Activated B cell treated with CpG ODN at 0.5 μM for 24 hours (primary cell): Measurements from ENCODE around the gene SH3PXD2A. TPM values are rescaled to one million over a fixed set of nuclear protein-coding genes. Genes with fewer than 3 reads are reported as not detected.
"Not testable (repeated sequence)": the region's sequence is repeated elsewhere in the genome, so short reads cannot be mapped to it uniquely, and the experiment has no call there.

Source experiments
- ATAC-seq: fragments of 200-7000 bp; cut with Tn5 transposase; one replicate; pipeline ENCODE4 v1.10.0; 2021; ENCODE audit warnings: low read depth, mild to moderate bottlenecking, moderate library complexity
- CTCF ChIA-PET: fragments of 350-600 bp; sonication (Branson Sonifier 250); formaldehyde crosslinking; loops from one replicate; lab custom pipeline; 2021; ENCODE audit warnings: antibody characterized with exemption; lab: Charles Lee
- POLR2A ChIA-PET: fragments of 350-600 bp; sonication (Branson Sonifier 250); formaldehyde crosslinking; loops from one replicate; lab custom pipeline; 2021; ENCODE audit warnings: antibody characterized with exemption; lab: Charles Lee
- DNase-seq: peaks from one replicate; pipeline ENCODE4 v3.0.0; 2022
- H3K27ac Mint-ChIP-seq: one replicate; pipeline ENCODE4 v1.8.0; 2020; ENCODE audit warnings: mixed read lengths
- H3K27me3 Mint-ChIP-seq: one replicate; pipeline ENCODE4 v1.8.0; 2021; ENCODE audit warnings: mixed read lengths
- H3K36me3 Mint-ChIP-seq: one replicate; pipeline ENCODE4 v1.8.0; 2021; ENCODE audit warnings: low read depth, mixed read lengths
- H3K4me1 Mint-ChIP-seq: one replicate; pipeline ENCODE4 v1.8.0; 2021; ENCODE audit warnings: mixed read lengths
- H3K4me3 Mint-ChIP-seq: one replicate; pipeline ENCODE4 v1.8.0; 2020; ENCODE audit warnings: mild to moderate bottlenecking, mixed read lengths
- H3K9me3 Mint-ChIP-seq: one replicate; pipeline ENCODE4 v1.8.0; 2020; ENCODE audit warnings: mixed read lengths
- intact Hi-C: fragments of 100-400 bp; cut with micrococcal nuclease; formaldehyde crosslinking; loops from one replicate; pipeline ENCODE4 v1.15.1; 2024
- total RNA-seq: library from RNA; stranded (reverse); gene quantifications from 2 replicates; pipeline ENCODE4 v1.2.3, GENCODE V29; 2022
- TF ChIP-seq, protein P1 (sequence below): fragments of 200-600 bp; IDR thresholded peaks from one replicate; pipeline ENCODE4 v1.8.0; 2022; ENCODE audit warnings: antibody characterized with exemption, mild to moderate bottlenecking

The SH3PXD2A gene
- total RNA-seq, 1 donor from 2014 or later, result 18.2 TPM

DNA sequence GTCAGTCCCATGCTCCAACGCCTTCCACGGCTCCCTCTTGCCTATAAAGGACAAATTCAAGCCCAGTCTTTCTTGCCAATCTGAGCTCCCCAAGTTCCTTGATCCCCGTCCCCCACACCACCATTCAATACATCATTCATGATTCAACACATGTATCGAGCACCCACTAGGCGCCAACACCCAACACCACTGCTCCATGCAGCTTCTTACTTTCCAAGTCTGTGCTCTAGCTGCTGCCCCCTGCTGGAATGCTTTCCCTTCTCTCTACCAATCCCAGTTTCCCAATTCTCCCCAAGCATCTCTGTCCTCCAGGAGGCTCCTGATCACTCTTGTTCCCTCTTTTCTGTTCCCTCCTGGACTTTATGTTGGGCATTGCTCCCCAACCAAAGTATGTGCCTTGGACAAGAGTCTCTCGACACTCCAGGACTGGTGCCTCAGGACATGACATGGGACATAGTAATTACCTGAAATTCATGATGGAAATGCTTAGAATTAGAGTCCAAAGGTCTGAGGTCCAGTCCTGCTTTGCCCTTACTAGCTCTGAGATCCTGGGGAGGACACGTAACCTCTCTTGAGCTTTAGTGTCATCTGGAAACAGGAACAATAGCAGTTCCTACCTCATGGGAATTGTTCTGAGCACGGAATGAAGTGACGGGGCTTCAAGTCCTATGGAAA lies 189.2 kb downstream of the SH3PXD2A start:
- ChIA-PET CTCF (interaction anchor here (0.9 to 1.3 kb wide), 2 partner anchors 13 to 16 kb away, joined by 3 read pairs; no protein-coding TSS in a partner anchor), POLR2A (interaction anchor here (2.3 kb wide), 1 partner anchor 12 kb away, joined by 8 read pairs; no protein-coding TSS in a partner anchor)
- DNase-seq (no peak), ATAC-seq (no peak)
- Mint-ChIP-seq H3K9me3 (no peaks in the 10 kb centered on the region), H3K27me3 (no peaks in the 10 kb centered on the region), H3K27ac (no peak overlapping the region), H3K36me3 (no peaks in the 10 kb centered on the region), H3K4me1 (peaks cover 19% of the 10 kb centered on the region), H3K4me3 (no peak overlapping the region)
- intact Hi-C loops, result no loop called here
- TF ChIP-seq, protein P1, sequence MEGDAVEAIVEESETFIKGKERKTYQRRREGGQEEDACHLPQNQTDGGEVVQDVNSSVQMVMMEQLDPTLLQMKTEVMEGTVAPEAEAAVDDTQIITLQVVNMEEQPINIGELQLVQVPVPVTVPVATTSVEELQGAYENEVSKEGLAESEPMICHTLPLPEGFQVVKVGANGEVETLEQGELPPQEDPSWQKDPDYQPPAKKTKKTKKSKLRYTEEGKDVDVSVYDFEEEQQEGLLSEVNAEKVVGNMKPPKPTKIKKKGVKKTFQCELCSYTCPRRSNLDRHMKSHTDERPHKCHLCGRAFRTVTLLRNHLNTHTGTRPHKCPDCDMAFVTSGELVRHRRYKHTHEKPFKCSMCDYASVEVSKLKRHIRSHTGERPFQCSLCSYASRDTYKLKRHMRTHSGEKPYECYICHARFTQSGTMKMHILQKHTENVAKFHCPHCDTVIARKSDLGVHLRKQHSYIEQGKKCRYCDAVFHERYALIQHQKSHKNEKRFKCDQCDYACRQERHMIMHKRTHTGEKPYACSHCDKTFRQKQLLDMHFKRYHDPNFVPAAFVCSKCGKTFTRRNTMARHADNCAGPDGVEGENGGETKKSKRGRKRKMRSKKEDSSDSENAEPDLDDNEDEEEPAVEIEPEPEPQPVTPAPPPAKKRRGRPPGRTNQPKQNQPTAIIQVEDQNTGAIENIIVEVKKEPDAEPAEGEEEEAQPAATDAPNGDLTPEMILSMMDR, result no peak

DNA sequence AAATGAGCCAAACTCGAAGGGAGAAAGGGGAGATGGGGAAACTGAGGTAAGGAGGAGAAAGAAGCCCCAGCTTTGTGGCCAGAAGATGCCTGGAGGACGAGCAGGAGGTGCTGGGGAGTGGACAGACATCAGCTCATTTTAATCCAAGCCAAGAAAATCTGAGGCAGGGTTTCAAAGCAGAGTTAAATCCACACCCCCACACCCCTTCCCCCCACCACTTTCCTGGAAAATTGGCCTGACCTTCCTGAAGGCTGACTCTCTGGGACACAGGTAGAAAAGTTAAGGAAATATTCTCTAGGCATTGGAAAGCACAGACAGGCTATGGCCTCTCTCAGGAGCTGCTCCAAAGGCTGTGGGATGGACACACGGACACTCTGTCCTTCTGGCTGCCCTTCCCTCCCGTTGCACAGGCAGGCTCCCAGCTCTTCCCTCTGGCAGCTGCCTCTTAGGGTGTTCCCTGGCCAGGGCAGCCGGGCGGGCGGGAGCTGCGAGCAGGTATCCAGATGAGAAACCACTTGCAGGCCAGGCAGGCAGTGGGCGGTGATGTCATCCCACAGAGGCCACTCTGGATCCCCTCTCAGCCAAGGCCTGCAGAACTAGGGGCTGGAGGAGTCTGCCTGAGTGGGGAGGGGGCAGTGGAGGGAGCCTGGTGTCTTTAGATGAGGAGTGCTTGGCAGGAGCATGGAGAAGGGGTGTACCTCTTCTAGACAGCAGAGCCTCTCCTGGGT lies 190.1 kb downstream of the SH3PXD2A start:
- Mint-ChIP-seq H3K36me3 (no peaks in the 10 kb centered on the region), H3K4me3 (no peak overlapping the region), H3K9me3 (no peaks in the 10 kb centered on the region), H3K4me1 (peaks cover 24% of the 10 kb centered on the region), H3K27me3 (no peaks in the 10 kb centered on the region), H3K27ac (no peak overlapping the region)
- ChIA-PET CTCF (interaction anchor here (0.9 to 1.3 kb wide), 2 partner anchors 14 to 17 kb away, joined by 3 read pairs; no protein-coding TSS in a partner anchor), POLR2A (interaction anchor here (2.3 kb wide), 1 partner anchor 13 kb away, joined by 8 read pairs; no protein-coding TSS in a partner anchor)
- DNase-seq, result no peak
- ATAC-seq, result no peak
- TF ChIP-seq, protein P1, result no peak
- intact Hi-C loops, result no loop called here

DNA sequence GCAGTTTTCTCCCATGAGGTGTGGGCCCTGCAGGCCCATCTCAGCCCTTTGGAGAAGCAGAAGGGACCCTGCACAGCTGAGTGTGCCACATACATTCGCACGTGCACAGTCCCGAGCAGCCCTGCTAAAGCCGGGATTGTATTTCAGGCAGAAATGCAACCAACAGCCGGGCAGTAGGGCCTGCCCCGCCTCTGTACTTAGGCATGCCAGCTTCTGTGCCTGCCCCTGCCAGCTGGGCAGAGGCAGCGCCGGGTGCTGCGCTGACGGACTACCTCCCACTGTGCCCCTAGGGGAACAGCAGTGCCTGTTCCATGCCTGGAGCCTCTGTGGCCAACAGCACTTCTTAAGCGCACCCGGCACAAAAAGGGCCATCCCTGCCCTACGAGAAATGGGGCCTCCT lies 191.6 kb downstream of the SH3PXD2A start:
- peaks cover 25% of the 10 kb centered on the region for H3K4me1 Mint-ChIP-seq
- ATAC-seq, result no peak
- intact Hi-C loops, result no loop called here
- no peaks in the 10 kb centered on the region for H3K9me3 Mint-ChIP-seq
- H3K27ac Mint-ChIP-seq, result no peak overlapping the region
- CTCF ChIA-PET, result no interaction called here
- H3K27me3 Mint-ChIP-seq, result no peaks in the 10 kb centered on the region
- H3K4me3 Mint-ChIP-seq, result no peak overlapping the region
- no peaks in the 10 kb centered on the region for H3K36me3 Mint-ChIP-seq
- TF ChIP-seq, protein P1, result no peak
- no peak for DNase-seq
- POLR2A ChIA-PET, result interaction anchor here (0.9 kb wide), 1 partner anchor 14 kb away, joined by 4 read pairs; no protein-coding TSS in a partner anchor

DNA sequence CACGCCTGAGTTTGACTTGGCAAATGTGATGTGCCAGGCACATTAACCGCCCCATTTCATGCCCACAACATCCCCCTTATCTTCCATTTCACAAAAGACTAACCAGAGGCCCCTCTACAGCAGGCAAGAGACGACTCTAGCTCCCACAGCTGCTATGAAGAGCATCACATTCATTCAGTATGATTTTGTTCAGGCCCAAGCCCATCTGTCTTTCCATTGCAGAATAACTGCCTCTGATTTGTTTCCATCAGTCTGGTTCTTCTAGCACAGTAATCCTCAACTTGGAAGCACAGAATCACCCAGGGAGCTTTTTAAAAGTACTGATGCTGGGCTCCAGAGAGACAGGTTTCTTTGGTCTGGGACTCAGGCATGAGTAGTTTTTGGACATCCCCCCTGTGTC lies 192.1 kb downstream of the SH3PXD2A start:
- ATAC-seq (no peak), DNase-seq (no peak)
- Mint-ChIP-seq H3K36me3 (peaks cover 4% of the 10 kb centered on the region), H3K4me3 (no peak overlapping the region), H3K9me3 (no peaks in the 10 kb centered on the region), H3K27me3 (no peaks in the 10 kb centered on the region), H3K27ac (no peak overlapping the region), H3K4me1 (peaks cover 19% of the 10 kb centered on the region)
- intact Hi-C loops, result no loop called here
- TF ChIP-seq, protein P1, result no peak
- POLR2A ChIA-PET, result interaction anchor here (0.9 kb wide), 1 partner anchor 15 kb away, joined by 4 read pairs; no protein-coding TSS in a partner anchor
- CTCF ChIA-PET, result interaction anchor here (3.2 kb wide), 1 partner anchor 23 kb away, joined by 15 read pairs; no protein-coding TSS in a partner anchor

DNA sequence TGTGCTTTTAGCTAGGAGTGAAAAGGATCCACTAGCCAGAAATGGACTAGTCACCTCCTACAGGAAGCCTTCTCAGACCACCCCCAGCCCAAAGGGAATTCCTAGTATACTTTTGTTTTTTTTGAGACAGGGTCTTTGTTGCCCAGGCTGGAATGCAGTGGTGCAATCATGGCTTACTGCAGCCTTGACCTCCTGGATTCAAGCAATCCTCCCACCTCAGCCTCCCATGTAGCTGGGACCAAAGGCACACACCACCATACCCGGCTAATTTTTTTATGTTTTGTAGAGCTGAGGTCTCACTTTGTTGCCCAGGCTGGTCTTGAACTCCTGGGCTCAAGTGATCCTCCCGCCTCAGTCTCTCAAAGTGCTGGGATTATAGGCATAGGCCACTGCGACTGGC lies 192.7 kb downstream of the SH3PXD2A start:
- ATAC-seq, DNase-seq, H3K27ac Mint-ChIP-seq, intact Hi-C loops, H3K9me3 Mint-ChIP-seq, H3K36me3 Mint-ChIP-seq, H3K4me3 Mint-ChIP-seq, H3K27me3 Mint-ChIP-seq: not testable (repeated sequence)
- CTCF ChIA-PET, result interaction anchor here (3.2 kb wide), 1 partner anchor 24 kb away, joined by 15 read pairs; no protein-coding TSS in a partner anchor
- H3K4me1 Mint-ChIP-seq, result peaks cover 18% of the 10 kb centered on the region
- POLR2A ChIA-PET, result interaction anchor here (0.7 to 1.0 kb wide), 2 partner anchors 9 to 19 kb away, joined by 3 to 5 read pairs; no protein-coding TSS in a partner anchor
